SU-DHL-6 (cell line): ENCODE measurements around the gene MUC5B.

ENCODE experiments used
- H2AFZ ChIP-seq: fragments of 200-600 bp; sonication (generic); 2 replicates; pipeline ENCODE4 v1.6.1; 2014; ENCODE audit warnings: low read depth, mild to moderate bottlenecking, moderate library complexity, mixed read lengths, antibody characterized with exemption, low read length; ENCODE audit not compliant: severe bottlenecking
- H3F3A ChIP-seq: fragments of 200-600 bp; shearing (Covaris generic); 2 replicates; pipeline ENCODE4 v1.6.0; 2016; ENCODE audit warnings: antibody characterized with exemption, mild to moderate bottlenecking; ENCODE audit not compliant: insufficient read depth
- H3K27ac ChIP-seq: fragments of 200-600 bp; sonication (generic); 2 replicates; pipeline ENCODE4 v1.5.1; 2016; ENCODE audit warnings: low read depth, mild to moderate bottlenecking, low read length, moderate library complexity, mixed read lengths
- H3K27me3 ChIP-seq: fragments of 200-600 bp; sonication (generic), shearing (Covaris generic); 2 replicates; pipeline ENCODE4 v1.6.0; 2014; ENCODE audit warnings: mild to moderate bottlenecking, low read length
- H3K36me3 ChIP-seq: fragments of 200-600 bp; sonication (generic); 2 replicates; pipeline ENCODE4 v1.6.1; 2014; ENCODE audit warnings: mild to moderate bottlenecking, low read length, mixed read lengths
- H3K4me2 ChIP-seq: fragments of 300-600, 200-600 bp; shearing (Covaris generic), sonication (generic); 2 replicates; pipeline ENCODE4 v1.6.0; 2014; ENCODE audit warnings: low read length, low read depth, mild to moderate bottlenecking; ENCODE audit not compliant: poor library complexity, severe bottlenecking
- H3K4me3 ChIP-seq: fragments of 200-600 bp; sonication (generic); 2 replicates; pipeline ENCODE4 v1.5.1; 2014; ENCODE audit warnings: antibody characterized with exemption, low read length, mild to moderate bottlenecking, mixed read lengths; ENCODE audit not compliant: insufficient read depth, poor library complexity, severe bottlenecking
- H3K79me2 ChIP-seq: fragments of 200-600 bp; sonication (generic); 2 replicates; pipeline ENCODE4 v1.6.1; 2014; ENCODE audit warnings: mild to moderate bottlenecking, low read length, moderate library complexity; ENCODE audit not compliant: insufficient read depth
- H3K9ac ChIP-seq: fragments of 200-600 bp; sonication (generic); 2 replicates; pipeline ENCODE4 v1.7.0; 2014; ENCODE audit warnings: mild to moderate bottlenecking, low read length
- H3K9me2 ChIP-seq: fragments of 200-600 bp; sonication (generic); replicated peaks from 2 replicates; pipeline ENCODE4 v1.6.1; 2014; ENCODE audit warnings: low read length; ENCODE audit not compliant: insufficient read depth
- H3K9me3 ChIP-seq: fragments of 200-600 bp; sonication (generic); 2 replicates; pipeline ENCODE4 v1.6.1; 2014; ENCODE audit warnings: low read length, mixed read lengths; ENCODE audit not compliant: insufficient read depth
- H4K20me1 ChIP-seq: fragments of 200-600 bp; sonication (generic); 2 replicates; pipeline ENCODE4 v1.6.1; 2014; ENCODE audit warnings: low read depth, mild to moderate bottlenecking, antibody characterized with exemption, low read length, moderate library complexity, mixed read lengths
- CTCF ChIP-seq: fragments of 200-600 bp; sonication (generic); IDR thresholded peaks from one replicate; pipeline ENCODE4 v1.5.1; 2017; ENCODE audit warnings: antibody characterized with exemption, mild to moderate bottlenecking, low read length, moderate library complexity; ENCODE audit not compliant: insufficient read depth, poor library complexity, severe bottlenecking
- EZH2phosphoT487 ChIP-seq: fragments of 200-600 bp; sonication (generic), shearing (Covaris generic); conservative IDR thresholded peaks from 2 replicates; pipeline ENCODE4 v1.6.1; 2018; ENCODE audit warnings: mild to moderate bottlenecking, antibody characterized with exemption, low read length, moderate library complexity, mixed read lengths

MUC5B gene

GRCh38 chr11:1237851-1238250 is 15.0 kb downstream of the MUC5B start:
- Histone ChIP-seq H3K36me3 (no peaks in the 10 kb centered on the region), H3K9ac (no peak overlapping the region)

GRCh38 chr11:1238767-1239595 is 16.1 kb downstream of the MUC5B start:
- Histone ChIP-seq H3K27me3 (no peaks in the 10 kb centered on the region), H3F3A (no peaks in the 10 kb centered on the region), H3K9me3 (no peaks in the 10 kb centered on the region), H3K9ac (no peak overlapping the region), H3K79me2 (no peaks in the 10 kb centered on the region), H3K9me2 (no peaks in the 10 kb centered on the region), H3K36me3 (no peaks in the 10 kb centered on the region), H3K4me3 (no peak overlapping the region), H2AFZ (no peak overlapping the region), H3K27ac (no peak overlapping the region), H4K20me1 (no peaks in the 10 kb centered on the region), H3K4me2 (no peak overlapping the region)
- no peak for TF ChIP-seq EZH2phosphoT487
- TF ChIP-seq CTCF: no peak

More at GRCh38 chr11:1237851-1238250, 15.0 kb downstream of the MUC5B start:
- Histone ChIP-seq H4K20me1 (no peaks in the 10 kb centered on the region), H3K4me3 (no peak overlapping the region), H3K9me3 (no peaks in the 10 kb centered on the region), H3K79me2 (no peaks in the 10 kb centered on the region), H3K4me2 (no peak overlapping the region), H2AFZ (no peak overlapping the region), H3F3A (no peaks in the 10 kb centered on the region), H3K9me2 (no peaks in the 10 kb centered on the region), H3K27ac (no peak overlapping the region), H3K27me3 (no peaks in the 10 kb centered on the region)
- TF ChIP-seq EZH2phosphoT487 (no peak), CTCF (no peak)

- no peak overlapping the region for H2AFZ ChIP-seq
- no peaks in the 10 kb centered on the region for H3F3A ChIP-seq
- no peaks in the 10 kb centered on the region for H4K20me1 ChIP-seq
- no peak overlapping the region for H3K9ac ChIP-seq
- no peak overlapping the region for H3K4me2 ChIP-seq
- no peaks in the 10 kb centered on the region for H3K9me3 ChIP-seq
- no peaks in the 10 kb centered on the region for H3K36me3 ChIP-seq
- H3K9me2 ChIP-seq: no peaks in the 10 kb centered on the region
- TF ChIP-seq EZH2phosphoT487 (no peak), CTCF (no peak)
- no peak overlapping the region for H3K4me3 ChIP-seq
- H3K27me3 ChIP-seq: no peaks in the 10 kb centered on the region
- no peak overlapping the region for H3K27ac ChIP-seq
- H3K79me2 ChIP-seq: no peaks in the 10 kb centered on the region
These were observed 16.8 kb downstream of the MUC5B start for GRCh38 chr11:1239596-1240205.
